ENCODE data around the gene D2HGDH.
A peak's percentile ranks its signal among the peaks of the same experiment; 100 is the strongest.

Gene D2HGDH

GRCh38 chr2:241760301-241760771, 25.9 kb downstream of the D2HGDH start:
- Mint-ChIP-seq H3K27ac (peak overlapping the region; percentile 87 to 89), H3K9me3 (peaks cover 0 to 2% of the 10 kb centered on the region in 2 donors), H3K4me1 (ENCODE audit: low read depth in 2 of 2) (peaks cover 29 to 34% of the 10 kb centered on the region in 2 donors), H3K27me3 (no peaks in the 10 kb centered on the region), H3K36me3 (ENCODE audit: insufficient read depth) (peaks cover 61% of the 10 kb centered on the region), H3K4me3 (no peak overlapping the region)
- DNase-seq: no peak
- ATAC-seq (replicated peaks): no peak

- peak overlapping the region; percentile 96 to 99 for H3K27ac Mint-ChIP-seq
- H3K9me3 Mint-ChIP-seq: peaks cover 0 to 2% of the 10 kb centered on the region in 2 donors
- no peaks in the 10 kb centered on the region for H3K27me3 Mint-ChIP-seq
- no peak for DNase-seq
- H3K4me1 Mint-ChIP-seq (ENCODE audit: low read depth in 2 of 2): peaks cover 29 to 34% of the 10 kb centered on the region in 2 donors
- ATAC-seq (replicated peaks): no peak
- peak overlapping the region; percentile 85 to 87 for H3K4me3 Mint-ChIP-seq
- H3K36me3 Mint-ChIP-seq (ENCODE audit: insufficient read depth): peaks cover 48% of the 10 kb centered on the region
These were observed 28.0 kb downstream of the D2HGDH start for GRCh38 chr2:241762321-241762932.

GRCh38 chr2:241762933-241763369, 28.5 kb downstream of the D2HGDH start:
- no peaks in the 10 kb centered on the region for H3K27me3 Mint-ChIP-seq
- H3K27ac Mint-ChIP-seq: peak overlapping the region; percentile 96 to 99
- H3K4me1 Mint-ChIP-seq (ENCODE audit: low read depth in 2 of 2): peaks cover 29 to 34% of the 10 kb centered on the region in 2 donors
- peak; percentile 81 to 87 (median 84) for DNase-seq
- H3K36me3 Mint-ChIP-seq (ENCODE audit: insufficient read depth): peaks cover 48% of the 10 kb centered on the region
- ATAC-seq (replicated peaks): peak; percentile 82
- peaks cover 0 to 2% of the 10 kb centered on the region in 2 donors for H3K9me3 Mint-ChIP-seq
- H3K4me3 Mint-ChIP-seq: peak overlapping the region; percentile 85 to 87

- H3K27ac Mint-ChIP-seq: peak overlapping the region; percentile 96 to 99
- DNase-seq: peak in 2 of 3 experiments; percentile 55 to 56
- ATAC-seq (replicated peaks): peak; percentile 54
- peaks cover 0 to 2% of the 10 kb centered on the region in 2 donors for H3K9me3 Mint-ChIP-seq
- H3K4me1 Mint-ChIP-seq (ENCODE audit: low read depth in 2 of 2): peaks cover 29 to 34% of the 10 kb centered on the region in 2 donors
- H3K27me3 Mint-ChIP-seq: no peaks in the 10 kb centered on the region
- peak overlapping the region; percentile 85 to 87 for H3K4me3 Mint-ChIP-seq
- H3K36me3 Mint-ChIP-seq (ENCODE audit: insufficient read depth): peaks cover 48% of the 10 kb centered on the region
These were observed 29.3 kb downstream of the D2HGDH start for GRCh38 chr2:241763551-241764274.

- DNase-seq: no peak
- Mint-ChIP-seq H3K27ac (peak overlapping the region; percentile 96 to 99), H3K36me3 (ENCODE audit: insufficient read depth) (peaks cover 40% of the 10 kb centered on the region), H3K4me3 (peak overlapping the region; percentile 85 to 87), H3K27me3 (no peaks in the 10 kb centered on the region), H3K4me1 (ENCODE audit: low read depth in 2 of 2) (peaks cover 29% of the 10 kb centered on the region in 2 donors), H3K9me3 (peaks cover 0 to 2% of the 10 kb centered on the region in 2 donors)
- no peak for ATAC-seq (replicated peaks)
These were observed 30.1 kb downstream of the D2HGDH start for GRCh38 chr2:241764275-241765241.

GRCh38 chr2:241767464-241768250, 33.2 kb downstream of the D2HGDH start:
- Mint-ChIP-seq H3K4me3 (no peak overlapping the region), H3K9me3 (no peaks in the 10 kb centered on the region), H3K27me3 (no peaks in the 10 kb centered on the region), H3K27ac (no peak overlapping the region), H3K36me3 (ENCODE audit: insufficient read depth) (peaks cover 16% of the 10 kb centered on the region), H3K4me1 (ENCODE audit: low read depth in 2 of 2) (peaks cover 23 to 31% of the 10 kb centered on the region in 2 donors)
- no peak for ATAC-seq (replicated peaks)
- DNase-seq: no peak

GRCh38 chr2:241768251-241768711, 33.9 kb downstream of the D2HGDH start:
- Mint-ChIP-seq H3K9me3 (no peaks in the 10 kb centered on the region), H3K27me3 (no peaks in the 10 kb centered on the region), H3K4me1 (ENCODE audit: low read depth in 2 of 2) (peaks cover 17 to 30% of the 10 kb centered on the region in 2 donors), H3K36me3 (ENCODE audit: insufficient read depth) (peaks cover 10% of the 10 kb centered on the region), H3K4me3 (no peak overlapping the region), H3K27ac (no peak overlapping the region)
- DNase-seq (no peak), ATAC-seq (replicated peaks) (no peak)

GRCh38 chr2:241768850-241769249, 34.4 kb downstream of the D2HGDH start:
- Mint-ChIP-seq H3K36me3 (ENCODE audit: insufficient read depth) (peaks cover 4% of the 10 kb centered on the region), H3K27ac (no peak overlapping the region), H3K27me3 (no peaks in the 10 kb centered on the region), H3K9me3 (no peaks in the 10 kb centered on the region), H3K4me3 (no peak overlapping the region), H3K4me1 (ENCODE audit: low read depth in 2 of 2) (peaks cover 12 to 25% of the 10 kb centered on the region in 2 donors)
- DNase-seq: no peak
- ATAC-seq (replicated peaks): no peak

- H3K27ac Mint-ChIP-seq: no peak overlapping the region
- DNase-seq: no peak
- H3K36me3 Mint-ChIP-seq (ENCODE audit: insufficient read depth): no peaks in the 10 kb centered on the region
- H3K9me3 Mint-ChIP-seq: no peaks in the 10 kb centered on the region
- ATAC-seq (replicated peaks): no peak
- peaks cover 8 to 19% of the 10 kb centered on the region in 2 donors for H3K4me1 Mint-ChIP-seq (ENCODE audit: low read depth in 2 of 2)
- no peak overlapping the region for H3K4me3 Mint-ChIP-seq
- H3K27me3 Mint-ChIP-seq: no peaks in the 10 kb centered on the region
These were observed 35.4 kb downstream of the D2HGDH start for GRCh38 chr2:241769819-241770184.

GRCh38 chr2:241770185-241770935, 35.9 kb downstream of the D2HGDH start:
- no peak for DNase-seq
- H3K4me1 Mint-ChIP-seq (ENCODE audit: low read depth in 2 of 2): peaks cover 8 to 19% of the 10 kb centered on the region in 2 donors
- H3K4me3 Mint-ChIP-seq: no peak overlapping the region
- H3K36me3 Mint-ChIP-seq (ENCODE audit: insufficient read depth): no peaks in the 10 kb centered on the region
- no peaks in the 10 kb centered on the region for H3K27me3 Mint-ChIP-seq
- no peak overlapping the region for H3K27ac Mint-ChIP-seq
- no peak for ATAC-seq (replicated peaks)
- H3K9me3 Mint-ChIP-seq: no peaks in the 10 kb centered on the region

GRCh38 chr2:241770936-241771285, 36.5 kb downstream of the D2HGDH start:
- Mint-ChIP-seq H3K9me3 (no peaks in the 10 kb centered on the region), H3K27me3 (no peaks in the 10 kb centered on the region), H3K4me1 (ENCODE audit: low read depth in 2 of 2) (peaks cover 8 to 19% of the 10 kb centered on the region in 2 donors), H3K27ac (no peak overlapping the region), H3K4me3 (no peak overlapping the region), H3K36me3 (ENCODE audit: insufficient read depth) (no peaks in the 10 kb centered on the region)
- DNase-seq (no peak), ATAC-seq (replicated peaks) (no peak)
